ENCODE measurements around the gene CSTPP1. TPM values are rescaled to one million over a fixed set of nuclear protein-coding genes. Genes with fewer than 3 reads are reported as not detected.

CSTPP1 gene
- total RNA-seq, 1 donor from 2014 or later, result 30.0 TPM

DNA sequence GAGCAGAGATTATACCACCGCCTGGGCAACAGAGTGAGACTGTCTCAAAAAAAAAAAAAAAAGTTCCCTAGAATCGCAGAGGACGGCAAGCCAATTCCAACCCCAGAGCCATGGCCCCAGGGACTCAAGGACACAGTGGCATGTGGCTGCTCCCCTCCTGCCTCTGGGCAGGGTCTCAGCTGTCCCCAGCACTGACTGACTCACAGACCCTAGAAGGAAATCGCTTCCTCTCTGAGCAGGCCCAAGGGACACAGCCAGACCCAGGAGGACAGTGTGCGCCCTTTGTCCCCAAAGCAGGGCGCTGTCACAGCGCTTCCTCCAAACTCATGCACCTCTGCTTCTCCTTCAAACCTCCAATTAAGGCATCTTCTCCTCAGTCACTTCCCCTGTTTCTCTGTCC is 247.4 kb downstream of the CSTPP1 start:
- Mint-ChIP-seq H3K27me3 (ENCODE audit: unreplicated experiment) (peaks cover 6% of the 10 kb centered on the region), H3K4me3 (ENCODE audit: unreplicated experiment) (no peak overlapping the region), H3K27ac (ENCODE audit: unreplicated experiment) (no peak overlapping the region), H3K4me1 (ENCODE audit: unreplicated experiment) (no peaks in the 10 kb centered on the region), H3K36me3 (ENCODE audit: low read depth, unreplicated experiment) (no peaks in the 10 kb centered on the region), H3K9me3 (ENCODE audit: unreplicated experiment) (no peaks in the 10 kb centered on the region)
- DNase-seq (ENCODE audit: low spot score), result no peak
- TF ChIP-seq, protein P1, sequence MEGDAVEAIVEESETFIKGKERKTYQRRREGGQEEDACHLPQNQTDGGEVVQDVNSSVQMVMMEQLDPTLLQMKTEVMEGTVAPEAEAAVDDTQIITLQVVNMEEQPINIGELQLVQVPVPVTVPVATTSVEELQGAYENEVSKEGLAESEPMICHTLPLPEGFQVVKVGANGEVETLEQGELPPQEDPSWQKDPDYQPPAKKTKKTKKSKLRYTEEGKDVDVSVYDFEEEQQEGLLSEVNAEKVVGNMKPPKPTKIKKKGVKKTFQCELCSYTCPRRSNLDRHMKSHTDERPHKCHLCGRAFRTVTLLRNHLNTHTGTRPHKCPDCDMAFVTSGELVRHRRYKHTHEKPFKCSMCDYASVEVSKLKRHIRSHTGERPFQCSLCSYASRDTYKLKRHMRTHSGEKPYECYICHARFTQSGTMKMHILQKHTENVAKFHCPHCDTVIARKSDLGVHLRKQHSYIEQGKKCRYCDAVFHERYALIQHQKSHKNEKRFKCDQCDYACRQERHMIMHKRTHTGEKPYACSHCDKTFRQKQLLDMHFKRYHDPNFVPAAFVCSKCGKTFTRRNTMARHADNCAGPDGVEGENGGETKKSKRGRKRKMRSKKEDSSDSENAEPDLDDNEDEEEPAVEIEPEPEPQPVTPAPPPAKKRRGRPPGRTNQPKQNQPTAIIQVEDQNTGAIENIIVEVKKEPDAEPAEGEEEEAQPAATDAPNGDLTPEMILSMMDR (IDR thresholded peaks at IDR 0.05; ENCODE audit: unreplicated experiment), result no peak

DNA sequence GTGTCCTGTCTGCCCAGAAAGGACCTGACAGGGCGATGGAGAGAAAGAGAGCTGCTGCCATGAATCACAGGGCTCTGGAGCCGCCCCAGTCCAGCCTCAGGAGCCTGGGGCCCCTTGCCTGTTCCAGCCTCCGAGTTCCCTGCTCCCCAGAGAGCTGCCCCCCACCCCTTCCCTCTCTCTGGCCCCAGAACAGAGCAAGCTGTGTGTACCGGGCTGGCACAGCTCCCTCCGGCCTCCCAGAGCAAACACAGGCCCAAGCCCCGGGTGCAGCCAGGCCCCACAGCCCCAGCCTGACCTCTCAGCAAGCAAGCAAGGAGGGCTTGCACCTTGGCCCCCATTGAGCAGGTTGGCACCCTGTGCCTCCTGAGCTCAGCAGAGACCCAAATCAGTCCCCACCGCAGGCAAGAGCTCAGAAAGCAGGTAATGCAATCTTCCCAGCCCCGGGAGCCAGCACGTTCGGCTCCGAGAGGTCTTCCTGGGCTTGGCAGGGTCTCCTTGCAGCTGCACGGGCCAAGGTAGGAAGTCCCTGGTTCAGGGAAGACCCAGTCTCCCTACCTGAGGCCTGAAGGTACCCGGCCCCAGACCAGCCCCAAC is 248.2 kb downstream of the CSTPP1 start:
- H3K27me3 Mint-ChIP-seq (ENCODE audit: unreplicated experiment), result peaks cover 4% of the 10 kb centered on the region
- no peaks in the 10 kb centered on the region for H3K9me3 Mint-ChIP-seq (ENCODE audit: unreplicated experiment)
- H3K27ac Mint-ChIP-seq (ENCODE audit: unreplicated experiment), result no peak overlapping the region
- H3K4me1 Mint-ChIP-seq (ENCODE audit: unreplicated experiment), result no peaks in the 10 kb centered on the region
- no peak for DNase-seq (ENCODE audit: low spot score)
- no peaks in the 10 kb centered on the region for H3K36me3 Mint-ChIP-seq (ENCODE audit: low read depth, unreplicated experiment)
- TF ChIP-seq, protein P1 (IDR thresholded peaks at IDR 0.05; ENCODE audit: unreplicated experiment), result no peak
- H3K4me3 Mint-ChIP-seq (ENCODE audit: unreplicated experiment), result no peak overlapping the region

DNA sequence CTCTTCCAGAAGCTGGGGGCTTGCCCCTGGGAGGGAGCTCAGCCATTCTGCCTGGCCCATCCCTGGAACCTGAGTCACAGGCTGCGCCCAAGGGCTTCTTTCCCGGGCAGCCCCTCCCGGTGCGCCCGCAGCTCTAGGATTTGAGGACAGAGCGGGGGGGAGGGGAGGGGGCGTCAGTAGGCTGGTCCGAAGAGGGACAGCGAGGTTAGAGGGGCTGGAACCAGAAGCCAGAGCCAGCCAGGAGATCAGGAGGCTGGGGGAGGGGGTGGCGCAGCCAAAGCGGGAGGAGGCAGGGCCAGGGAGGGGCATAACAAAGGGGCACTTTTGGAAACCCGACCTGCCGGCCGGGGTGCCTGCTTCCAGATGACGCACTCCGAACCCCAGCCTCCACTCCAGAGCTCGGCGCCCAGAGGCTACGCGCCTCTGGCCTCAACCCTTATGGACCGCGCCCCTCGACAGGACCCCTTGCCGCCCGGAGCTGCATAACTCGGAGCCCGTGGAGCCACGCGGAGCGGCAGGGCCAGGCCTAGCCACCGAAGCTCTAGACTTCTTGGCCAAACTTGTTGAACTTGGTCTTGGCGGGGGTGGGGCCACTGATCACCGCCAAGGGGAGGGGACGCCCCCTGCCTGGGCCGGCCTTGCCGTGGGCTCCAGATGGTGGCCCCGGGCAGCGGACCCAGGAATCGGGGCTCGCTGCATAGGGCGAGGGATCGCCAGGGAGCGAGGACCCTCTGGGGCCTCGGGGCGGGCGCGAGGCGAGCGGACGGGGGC is 248.9 kb downstream of the CSTPP1 start:
- Mint-ChIP-seq H3K27me3 (ENCODE audit: unreplicated experiment) (peaks cover 4% of the 10 kb centered on the region), H3K9me3 (ENCODE audit: unreplicated experiment) (no peaks in the 10 kb centered on the region), H3K27ac (ENCODE audit: unreplicated experiment) (no peak overlapping the region), H3K36me3 (ENCODE audit: low read depth, unreplicated experiment) (no peaks in the 10 kb centered on the region), H3K4me3 (ENCODE audit: unreplicated experiment) (no peak overlapping the region), H3K4me1 (ENCODE audit: unreplicated experiment) (no peaks in the 10 kb centered on the region)
- TF ChIP-seq, protein P1 (IDR thresholded peaks at IDR 0.05; ENCODE audit: unreplicated experiment), result no peak
- peak; percentile 30 for DNase-seq (ENCODE audit: low spot score)

DNA sequence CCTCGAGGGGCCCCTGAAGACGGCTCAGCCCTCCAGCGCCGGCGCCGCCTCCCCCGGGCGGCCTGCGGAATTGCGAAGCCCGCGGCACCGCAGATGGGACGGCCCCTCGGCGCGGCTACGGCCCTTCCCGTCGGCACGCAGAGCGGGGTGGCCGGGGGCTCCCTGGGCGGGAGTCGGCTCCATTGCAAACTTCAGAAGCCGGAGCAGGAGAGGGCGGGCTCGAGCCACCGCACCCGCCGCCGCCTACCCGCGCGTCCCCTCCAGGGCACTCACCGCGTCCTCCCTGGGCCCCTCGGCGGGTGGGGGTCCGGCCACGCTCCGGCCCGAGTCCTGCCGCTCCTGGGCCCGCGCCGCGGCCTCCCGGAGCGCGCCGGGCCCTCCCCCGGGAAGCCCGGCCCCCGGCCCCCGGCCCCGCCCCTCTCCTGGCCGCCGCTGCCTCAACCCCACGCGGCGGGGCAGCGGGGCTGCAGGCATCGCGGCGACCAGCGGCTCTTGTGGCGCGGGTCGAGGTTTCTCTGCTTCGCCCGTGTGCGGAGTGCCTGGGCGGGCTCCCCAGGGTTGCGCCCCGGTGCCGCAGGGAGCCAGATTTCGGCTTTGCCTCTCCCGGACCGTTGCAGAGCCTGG is 249.6 kb downstream of the CSTPP1 start, which contains the start of gene PACSIN3:
Gene PACSIN3 (minus strand): TSS at position 359 of the 624 bp plus-strand sequence. CDS start 3,707 bp downstream, outside the sequence.
- DNase-seq (ENCODE audit: low spot score), result peak; percentile 63
- Mint-ChIP-seq H3K4me3 (ENCODE audit: unreplicated experiment) (peak within 1 kb of the TSS; percentile 74), H3K27ac (ENCODE audit: unreplicated experiment) (no peak within 1 kb of the TSS), H3K9me3 (ENCODE audit: unreplicated experiment) (no peaks in the 10 kb centered on the region), H3K4me1 (ENCODE audit: unreplicated experiment) (no peaks in the 10 kb centered on the region), H3K27me3 (ENCODE audit: unreplicated experiment) (peaks cover 4% of the 10 kb centered on the region), H3K36me3 (ENCODE audit: low read depth, unreplicated experiment) (no peaks in the 10 kb centered on the region)
- TF ChIP-seq, protein P1 (IDR thresholded peaks at IDR 0.05; ENCODE audit: unreplicated experiment), result no peak

All from endothelial cell (in vitro differentiated cells).